SK-N-SH (cell line): Measurements from ENCODE around the gene PHKA2. TPM values are rescaled to one million over a fixed set of nuclear protein-coding genes. Genes with fewer than 3 reads are reported as not detected.

Experiments used
- CTCF ChIA-PET: fragments of 300-600, 350-600 bp; formaldehyde crosslinking; extraction: SDS; loops from one replicate; lab custom pipeline; 2021; lab: Yijun Ruan, JAX
- POLR2A ChIA-PET: fragments of 350-600 bp; sonication (Branson Sonifier 250); formaldehyde crosslinking; extraction: SDS; loops from one replicate; lab custom pipeline; 2020; ENCODE audit warnings: antibody characterized with exemption, inconsistent platforms; lab: Yijun Ruan, JAX
- DNase-seq: peaks from one replicate; pipeline ENCODE4 v3.0.0; 2012
- H2AFZ ChIP-seq: fragments of 200-600 bp; sonication (generic); 2 replicates; pipeline ENCODE4 v1.8.1; 2016; ENCODE audit warnings: antibody characterized with exemption, mild to moderate bottlenecking, low read depth
- H3F3A ChIP-seq: fragments of 200-600 bp; sonication (generic); replicated peaks from 2 replicates; pipeline ENCODE3; 2016; ENCODE audit warnings: antibody characterized with exemption, mild to moderate bottlenecking; ENCODE audit not compliant: insufficient read depth
- H3K27ac ChIP-seq, 2 experiments: fragments of 200-500 bp in 1 of 2; fragments of 200-600 bp in 1 of 2; sonication (Bioruptor generic) in 1 of 2; sonication (generic), shearing (Covaris generic) in 1 of 2; 2 replicates each; pipeline versions ENCODE4 v1.5.1 to v1.6.1; 2014 to 2016; ENCODE audit warnings: low read depth in 2 of 2, inconsistent platforms in 1 of 2, low read length in 1 of 2, mild to moderate bottlenecking in 1 of 2, mixed read lengths in 1 of 2
- H3K27me3 ChIP-seq: fragments of 200-600 bp; sonication (generic), shearing (Covaris generic); 2 replicates; pipeline ENCODE4 v1.6.1; 2016; ENCODE audit warnings: mixed run types; ENCODE audit not compliant: insufficient read depth
- H3K36me3 ChIP-seq, 2 experiments: fragments of 200-500 bp in 1 of 2; fragments of 200-600 bp in 1 of 2; sonication (Bioruptor generic) in 1 of 2; sonication (generic) in 1 of 2; replicated peaks in 1 of 2; 2 replicates each; pipeline versions ENCODE3 to v1.5.1; 2014 to 2016; ENCODE audit warnings: low read length in 1 of 2, mild to moderate bottlenecking in 1 of 2; ENCODE audit not compliant: insufficient read depth in 2 of 2, control insufficient read depth in 1 of 2
- H3K4me1 ChIP-seq, 2 experiments: fragments of 200-500 bp in 1 of 2; fragments of 200-600 bp in 1 of 2; sonication (Bioruptor generic) in 1 of 2; sonication (generic), shearing (Covaris generic) in 1 of 2; 2 replicates each; pipeline versions ENCODE4 v1.5.1 to v1.6.1; 2014 to 2016; ENCODE audit warnings: low read depth in 1 of 2, low read length in 1 of 2, mixed run types in 1 of 2; ENCODE audit not compliant: insufficient read depth in 2 of 2, control insufficient read depth in 1 of 2
- H3K4me2 ChIP-seq: fragments of 200-600 bp; sonication (generic), shearing (Covaris generic); 2 replicates; pipeline ENCODE4 v1.6.1; 2017; ENCODE audit warnings: mixed run types
- H3K4me3 ChIP-seq, 2 experiments: fragments of 200-500 bp in 1 of 2; fragments of 200-600 bp in 1 of 2; sonication (Bioruptor generic) in 1 of 2; sonication (generic), shearing (Covaris generic) in 1 of 2; 2 replicates each; pipeline versions ENCODE4 v1.5.1 to v1.8.1; 2014 to 2016; ENCODE audit warnings: low read depth in 2 of 2, inconsistent platforms in 1 of 2, low read length in 1 of 2, mild to moderate bottlenecking in 1 of 2, mixed read lengths in 1 of 2, moderate library complexity in 1 of 2
- H3K79me2 ChIP-seq: fragments of 200-600 bp; sonication (generic); 2 replicates; pipeline ENCODE4 v1.8.1; 2017; ENCODE audit warnings: mild to moderate bottlenecking; ENCODE audit not compliant: insufficient read depth
- H3K9ac ChIP-seq: fragments of 200-600 bp; sonication (generic); 2 replicates; pipeline ENCODE4 v1.6.1; 2017; ENCODE audit warnings: mixed run types
- H3K9me2 ChIP-seq: fragments of 200-600 bp; sonication (generic); 2 replicates; pipeline ENCODE4 v1.6.1; 2017; ENCODE audit warnings: mixed run types
- H3K9me3 ChIP-seq: fragments of 200-600 bp; sonication (generic); 2 replicates; pipeline ENCODE4 v1.6.1; 2017; ENCODE audit warnings: mixed run types, mild to moderate bottlenecking, moderate library complexity
- H4K20me1 ChIP-seq: fragments of 200-600 bp; sonication (generic); 2 replicates; pipeline ENCODE4 v1.6.1; 2017; ENCODE audit warnings: mild to moderate bottlenecking, mixed run types; ENCODE audit not compliant: insufficient read depth
- ELF1 ChIP-seq: IDR thresholded peaks from 2 replicates; pipeline ENCODE4 v1.4.0; 2012
- FOXJ3 ChIP-seq: sonication (generic); formaldehyde crosslinking; IDR thresholded peaks from 2 replicates; pipeline ENCODE4 v1.5.1; 2020; ENCODE audit warnings: mild to moderate bottlenecking, missing genetic modification reagents
- FOXM1 ChIP-seq: IDR thresholded peaks from 2 replicates; pipeline ENCODE4 v1.4.0; 2012; ENCODE audit warnings: low read depth, mild to moderate bottlenecking
- JUND ChIP-seq: IDR thresholded peaks from 2 replicates; pipeline ENCODE4 v1.4.0; 2012
- NFIC ChIP-seq: IDR thresholded peaks from 2 replicates; pipeline ENCODE4 v1.4.0; 2012; ENCODE audit warnings: borderline replicate concordance
- NRF1 ChIP-seq: IDR thresholded peaks from 2 replicates; pipeline ENCODE4 v1.6.1; 2012; ENCODE audit warnings: low read depth, mild to moderate bottlenecking, low read length
- RCOR1 ChIP-seq: fragments of 150-350 bp; IDR thresholded peaks from 2 replicates; pipeline ENCODE4 v1.6.1; 2017; ENCODE audit warnings: antibody characterized with exemption, low read length
- RFX5 ChIP-seq: IDR thresholded peaks from 2 replicates; pipeline ENCODE4 v1.6.1; 2012; ENCODE audit warnings: mild to moderate bottlenecking, improper control_type of control experiment, low read length
- SIN3A ChIP-seq: IDR thresholded peaks from 2 replicates; pipeline ENCODE4 v1.6.1; 2012; ENCODE audit warnings: low read depth, mild to moderate bottlenecking, low read length, moderate library complexity, borderline replicate concordance
- TEAD4 ChIP-seq: IDR thresholded peaks from 2 replicates; pipeline ENCODE4 v1.4.0; 2012; ENCODE audit warnings: mild to moderate bottlenecking, borderline replicate concordance; ENCODE audit not compliant: insufficient read depth
- WGBS: methylation state at CpG from one replicate; pipeline ENCODE4 v1.1.6; 2017; ENCODE audit warnings: low lambda C conversion rate; 5-methylcytosine and 5-hydroxymethylcytosine counted together
- polyA plus RNA-seq, 3 experiments: library from polyadenylated mRNA; depleted of rRNA; stranded (reverse); fragments of >200 nt; gene quantifications; 2 replicates each; pipeline ENCODE4 v1.2.3, GENCODE V29; 2012
- TF ChIP-seq, protein P1 (sequence below): fragments of 200-600 bp; sonication (generic); IDR thresholded peaks from 2 replicates; pipeline ENCODE4 v1.6.1; 2017; ENCODE audit warnings: antibody characterized with exemption, mild to moderate bottlenecking, moderate library complexity
- TF ChIP-seq, protein P2 (sequence below): IDR thresholded peaks from 2 replicates; pipeline ENCODE4 v1.4.0; 2012; ENCODE audit warnings: low read depth
- TF ChIP-seq, protein P3 (sequence below): fragments of 150-350 bp; IDR thresholded peaks from 2 replicates; pipeline ENCODE4 v1.6.1; 2016; ENCODE audit warnings: mild to moderate bottlenecking, low read depth, low read length

Gene PHKA2
- polyA plus RNA-seq, 1 of the 3 experiments (the other 2 are of a cell fraction), result 20.5 TPM

DNA sequence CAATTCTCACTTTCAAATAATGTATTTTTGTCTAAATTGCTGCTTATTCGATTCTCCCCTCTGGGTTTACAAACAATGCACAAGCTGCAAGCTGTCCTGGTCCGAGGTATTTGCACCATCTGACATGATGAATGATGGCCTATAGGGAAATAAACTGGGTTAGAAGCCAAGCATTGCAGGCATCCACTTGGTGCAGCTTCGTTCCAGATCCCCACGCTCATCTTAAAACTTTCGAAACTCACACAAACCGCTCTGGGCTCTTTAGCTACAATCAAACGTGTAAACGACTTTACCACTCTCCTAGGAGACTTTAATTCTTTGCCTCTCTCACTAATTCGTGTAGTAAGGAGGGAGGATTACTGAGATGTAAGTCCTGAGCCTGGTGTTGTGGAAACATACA lies 19.0 kb downstream of the PHKA2 start:
- peaks cover 6% of the 10 kb centered on the region; the same call in 1 of the 2 replicates for H3K27me3 ChIP-seq
- no peak for DNase-seq
- H3F3A ChIP-seq, result peaks cover 2% of the 10 kb centered on the region
- no peak overlapping the region for H2AFZ ChIP-seq
- no peak overlapping the region for H3K9ac ChIP-seq
- no peak for TF ChIP-seq ELF1
- TF ChIP-seq, protein P1, sequence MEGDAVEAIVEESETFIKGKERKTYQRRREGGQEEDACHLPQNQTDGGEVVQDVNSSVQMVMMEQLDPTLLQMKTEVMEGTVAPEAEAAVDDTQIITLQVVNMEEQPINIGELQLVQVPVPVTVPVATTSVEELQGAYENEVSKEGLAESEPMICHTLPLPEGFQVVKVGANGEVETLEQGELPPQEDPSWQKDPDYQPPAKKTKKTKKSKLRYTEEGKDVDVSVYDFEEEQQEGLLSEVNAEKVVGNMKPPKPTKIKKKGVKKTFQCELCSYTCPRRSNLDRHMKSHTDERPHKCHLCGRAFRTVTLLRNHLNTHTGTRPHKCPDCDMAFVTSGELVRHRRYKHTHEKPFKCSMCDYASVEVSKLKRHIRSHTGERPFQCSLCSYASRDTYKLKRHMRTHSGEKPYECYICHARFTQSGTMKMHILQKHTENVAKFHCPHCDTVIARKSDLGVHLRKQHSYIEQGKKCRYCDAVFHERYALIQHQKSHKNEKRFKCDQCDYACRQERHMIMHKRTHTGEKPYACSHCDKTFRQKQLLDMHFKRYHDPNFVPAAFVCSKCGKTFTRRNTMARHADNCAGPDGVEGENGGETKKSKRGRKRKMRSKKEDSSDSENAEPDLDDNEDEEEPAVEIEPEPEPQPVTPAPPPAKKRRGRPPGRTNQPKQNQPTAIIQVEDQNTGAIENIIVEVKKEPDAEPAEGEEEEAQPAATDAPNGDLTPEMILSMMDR, result no peak
- TF ChIP-seq FOXJ3 (CRISPR knock-in tag), result no peak
- no peak for TF ChIP-seq TEAD4
- TF ChIP-seq RFX5, result no peak
- TF ChIP-seq, protein P2, sequence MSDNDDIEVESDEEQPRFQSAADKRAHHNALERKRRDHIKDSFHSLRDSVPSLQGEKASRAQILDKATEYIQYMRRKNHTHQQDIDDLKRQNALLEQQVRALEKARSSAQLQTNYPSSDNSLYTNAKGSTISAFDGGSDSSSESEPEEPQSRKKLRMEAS, result no peak
- TF ChIP-seq NRF1, result no peak
- TF ChIP-seq RCOR1, result no peak
- TF ChIP-seq NFIC, result no peak
- TF ChIP-seq, protein P3, sequence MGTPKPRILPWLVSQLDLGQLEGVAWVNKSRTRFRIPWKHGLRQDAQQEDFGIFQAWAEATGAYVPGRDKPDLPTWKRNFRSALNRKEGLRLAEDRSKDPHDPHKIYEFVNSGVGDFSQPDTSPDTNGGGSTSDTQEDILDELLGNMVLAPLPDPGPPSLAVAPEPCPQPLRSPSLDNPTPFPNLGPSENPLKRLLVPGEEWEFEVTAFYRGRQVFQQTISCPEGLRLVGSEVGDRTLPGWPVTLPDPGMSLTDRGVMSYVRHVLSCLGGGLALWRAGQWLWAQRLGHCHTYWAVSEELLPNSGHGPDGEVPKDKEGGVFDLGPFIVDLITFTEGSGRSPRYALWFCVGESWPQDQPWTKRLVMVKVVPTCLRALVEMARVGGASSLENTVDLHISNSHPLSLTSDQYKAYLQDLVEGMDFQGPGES, result no peak
- TF ChIP-seq FOXM1, result no peak
- no peak for TF ChIP-seq JUND
- TF ChIP-seq SIN3A, result no peak
- 60% methylated on average over 9 of the region's 9 CpGs for WGBS
- H3K27ac ChIP-seq, result no peak overlapping the region
- no peaks in the 10 kb centered on the region for H3K36me3 ChIP-seq
- CTCF ChIA-PET, result no interaction called here
- H3K9me3 ChIP-seq, result no peaks in the 10 kb centered on the region
- POLR2A ChIA-PET, result no interaction called here
- H3K4me2 ChIP-seq, result no peak overlapping the region
- no peaks in the 10 kb centered on the region for H4K20me1 ChIP-seq
- no peaks in the 10 kb centered on the region for H3K79me2 ChIP-seq
- no peak overlapping the region for H3K4me3 ChIP-seq
- H3K9me2 ChIP-seq, result no peaks in the 10 kb centered on the region
- no peaks in the 10 kb centered on the region; a peak in 1 of 4 replicates for H3K4me1 ChIP-seq

DNA sequence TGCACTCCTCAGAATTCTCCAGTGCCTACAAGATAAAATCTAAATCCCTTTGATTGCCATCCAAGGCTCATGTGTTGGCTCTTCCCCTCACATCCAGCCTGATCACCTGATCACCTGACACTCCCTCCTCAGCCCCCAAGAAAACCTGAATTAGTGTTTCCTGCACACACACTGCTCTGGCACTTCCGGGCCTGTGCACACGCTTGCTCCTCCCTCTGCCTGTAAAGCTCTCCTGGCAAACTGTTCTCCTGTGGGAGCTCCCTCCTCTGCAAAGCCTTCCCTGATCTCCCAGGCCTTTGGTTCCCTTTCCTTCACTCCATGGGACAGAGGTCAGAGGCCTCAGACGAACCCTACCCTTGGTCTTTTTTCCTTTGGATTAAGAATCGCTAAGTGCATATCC lies 19.9 kb downstream of the PHKA2 start:
- Histone ChIP-seq H3K36me3 (no peaks in the 10 kb centered on the region), H3K27ac (no peak overlapping the region), H4K20me1 (no peaks in the 10 kb centered on the region), H3K9me3 (no peaks in the 10 kb centered on the region), H3K9me2 (no peaks in the 10 kb centered on the region), H2AFZ (no peak overlapping the region), H3K4me1 (no peaks in the 10 kb centered on the region; a peak in 1 of 4 replicates), H3K4me2 (no peak overlapping the region), H3F3A (peaks cover 2% of the 10 kb centered on the region), H3K4me3 (no peak overlapping the region), H3K9ac (no peak overlapping the region)
- 65% methylated on average over 4 of the region's 4 CpGs for WGBS
- CTCF ChIA-PET, result interaction anchor here (0.9 to 1.0 kb wide), 2 partner anchors 9 to 76 kb away, joined by 3 read pairs; no protein-coding TSS in a partner anchor
- DNase-seq, result no peak
- no peak for TF ChIP-seq SIN3A
- no peak for TF ChIP-seq JUND
- TF ChIP-seq, protein P2, result no peak
- TF ChIP-seq, all 33 proteins: peak for 0
- Histone ChIP-seq H3K79me2 (no peaks in the 10 kb centered on the region), H3K27me3 (peaks cover 6% of the 10 kb centered on the region; the same call in 1 of the 2 replicates)
- POLR2A ChIA-PET, result no interaction called here
